CD4-positive, alpha-beta T cell (primary cell): ENCODE measurements around the gene FAM171A1. TPM values are rescaled to one million over a fixed set of nuclear protein-coding genes. Genes with fewer than 3 reads are reported as not detected.

Experiments
- ATAC-seq: fragments of 200-7000 bp; cut with Tn5 transposase; one replicate; pipeline ENCODE4 v1.10.0; 2022; ENCODE audit warnings: mild to moderate bottlenecking; ENCODE audit not compliant: poor library complexity
- CTCF ChIA-PET: fragments of 350-600 bp; sonication (Branson Sonifier 250); formaldehyde crosslinking; loops from one replicate; lab custom pipeline; 2021; ENCODE audit warnings: antibody characterized with exemption, inconsistent platforms; lab: Charles Lee
- POLR2A ChIA-PET: fragments of 350-600 bp; sonication (Branson Sonifier 250); formaldehyde crosslinking; loops from one replicate; lab custom pipeline; 2021; ENCODE audit warnings: antibody characterized with exemption, inconsistent platforms; lab: Charles Lee
- DNase-seq, 14 experiments: peaks; one replicate each; pipeline ENCODE4 v3.0.0-alpha.2; 2013 to 2020; ENCODE audit warnings: mixed read lengths in 2 of 14
- H3K27ac ChIP-seq, 2 donors: one replicate each; pipeline versions ENCODE4 v1.5.1 to v1.7.0; 2013; ENCODE audit warnings: low read length in 2 of 2, low read depth in 1 of 2, mild to moderate bottlenecking in 1 of 2
- H3K27me3 ChIP-seq, 2 experiments: 1 replicate in 1 of 2; 2 replicates in 1 of 2; pipeline versions ENCODE4 v1.6.1 to v1.7.0; 2013; ENCODE audit warnings: low read length in 2 of 2, control low read depth in 1 of 2, mild to moderate bottlenecking in 1 of 2, moderate library complexity in 1 of 2; ENCODE audit not compliant: insufficient read depth in 2 of 2, control insufficient read depth in 1 of 2
- H3K36me3 ChIP-seq: one replicate; pipeline ENCODE4 v1.6.1; 2013; ENCODE audit warnings: low read length, control low read depth; ENCODE audit not compliant: insufficient read depth
- H3K4me1 ChIP-seq: one replicate; pipeline ENCODE4 v1.6.1; 2013; ENCODE audit warnings: low read length, control low read depth; ENCODE audit not compliant: insufficient read depth
- H3K4me3 ChIP-seq: one replicate; pipeline ENCODE4 v1.5.1; 2013; ENCODE audit warnings: mild to moderate bottlenecking, low read length, moderate library complexity
- H3K9me3 ChIP-seq, 2 experiments: 1 replicate in 1 of 2; 2 replicates in 1 of 2; pipeline versions ENCODE4 v1.6.1 to v1.7.0; 2013; ENCODE audit warnings: low read length in 2 of 2, mild to moderate bottlenecking in 2 of 2, control low read depth in 1 of 2, moderate library complexity in 1 of 2; ENCODE audit not compliant: control insufficient read depth in 1 of 2, insufficient read depth in 1 of 2
- H3K27ac Mint-ChIP-seq: one replicate; pipeline ENCODE4 v1.8.0; 2020; ENCODE audit warnings: mixed read lengths
- H3K27me3 Mint-ChIP-seq: one replicate; pipeline ENCODE4 v1.8.0; 2021; ENCODE audit warnings: mixed read lengths
- H3K36me3 Mint-ChIP-seq: one replicate; pipeline ENCODE4 v1.8.0; 2021; ENCODE audit warnings: low read depth, mixed read lengths
- H3K4me1 Mint-ChIP-seq: one replicate; pipeline ENCODE4 v1.8.0; 2021; ENCODE audit warnings: low read depth, mixed read lengths
- H3K4me3 Mint-ChIP-seq: one replicate; pipeline ENCODE4 v1.8.0; 2020; ENCODE audit warnings: mild to moderate bottlenecking, mixed read lengths
- H3K9me3 Mint-ChIP-seq: one replicate; pipeline ENCODE4 v1.8.0; 2020; ENCODE audit warnings: mixed read lengths
- CTCF ChIP-seq: fragments of 200-600 bp; IDR thresholded peaks from one replicate; pipeline ENCODE4 v1.8.0; 2022; ENCODE audit warnings: antibody characterized with exemption, mild to moderate bottlenecking
- intact Hi-C, 2 experiments: fragments of 100-400 bp; cut with DNase I in 1 of 2; cut with micrococcal nuclease in 1 of 2; formaldehyde crosslinking; loops; one replicate each; pipeline versions ENCODE4 v1.15.1 to v1.9.0; 2023 to 2025; cut with DNase I, micrococcal nuclease
- total RNA-seq, 174 experiments: library from RNA in 2 of 174; stranded (reverse) in 2 of 174; gene quantifications; one replicate each; pipeline ENCODE4 v1.2.3 and lab custom pipeline; 2021 to 2026

The FAM171A1 gene
- total RNA-seq, 2 experiments from 2014 or later, result 1.8 to 2.6 TPM

GRCh38 chr10:15331461-15331860 is 39.6 kb downstream of the FAM171A1 start:
- ATAC-seq (no peak), DNase-seq (no peak)
- Mint-ChIP-seq H3K4me1 (no peaks in the 10 kb centered on the region), H3K27me3 (no peaks in the 10 kb centered on the region), H3K36me3 (no peaks in the 10 kb centered on the region), H3K4me3 (no peak overlapping the region), H3K9me3 (no peaks in the 10 kb centered on the region), H3K27ac (no peak overlapping the region)
- H3K9me3 ChIP-seq, result no peaks in the 10 kb centered on the region
- no peak overlapping the region for H3K4me3 ChIP-seq
- no peaks in the 10 kb centered on the region for H3K4me1 ChIP-seq
- H3K27ac ChIP-seq, result no peak overlapping the region
- H3K27me3 ChIP-seq, result no peaks in the 10 kb centered on the region
- CTCF ChIA-PET, result no interaction called here
- no peaks in the 10 kb centered on the region for H3K36me3 ChIP-seq
- TF ChIP-seq CTCF, result no peak
- intact Hi-C loops, result no loop called here
- POLR2A ChIA-PET, result interaction anchor here (0.6 kb wide), 1 partner anchor 789 kb away, joined by 3 read pairs; no protein-coding TSS in a partner anchor

- TF ChIP-seq CTCF, result no peak
- H3K27ac ChIP-seq, result no peak overlapping the region
- H3K27me3 ChIP-seq, result no peaks in the 10 kb centered on the region
- POLR2A ChIA-PET, result no interaction called here
- H3K4me1 ChIP-seq, result no peaks in the 10 kb centered on the region
- no peaks in the 10 kb centered on the region for H3K27me3 Mint-ChIP-seq
- no peak overlapping the region for H3K4me3 ChIP-seq
- H3K27ac Mint-ChIP-seq, result no peak overlapping the region
- CTCF ChIA-PET, result no interaction called here
- no peaks in the 10 kb centered on the region for H3K4me1 Mint-ChIP-seq
- ATAC-seq (no peak), DNase-seq (no peak)
- no peaks in the 10 kb centered on the region for H3K9me3 Mint-ChIP-seq
- no peak overlapping the region for H3K4me3 Mint-ChIP-seq
- intact Hi-C loops, result no loop called here
- H3K9me3 ChIP-seq, result no peaks in the 10 kb centered on the region
- H3K36me3 Mint-ChIP-seq, result no peaks in the 10 kb centered on the region
- H3K36me3 ChIP-seq, result no peaks in the 10 kb centered on the region
Observed at GRCh38 chr10:15329437-15329836, 41.7 kb downstream of the FAM171A1 start.

- Histone ChIP-seq H3K9me3 (no peaks in the 10 kb centered on the region), H3K36me3 (no peaks in the 10 kb centered on the region), H3K27ac (no peak overlapping the region), H3K4me3 (no peak overlapping the region), H3K4me1 (no peaks in the 10 kb centered on the region), H3K27me3 (peaks cover 0 to 3% of the 10 kb centered on the region in 2 experiments)
- intact Hi-C loops, result no loop called here
- DNase-seq (no peak), ATAC-seq (no peak)
- H3K27me3 Mint-ChIP-seq, result no peaks in the 10 kb centered on the region
- H3K36me3 Mint-ChIP-seq, result no peaks in the 10 kb centered on the region
- no peak overlapping the region for H3K27ac Mint-ChIP-seq
- no peaks in the 10 kb centered on the region for H3K4me1 Mint-ChIP-seq
- no peaks in the 10 kb centered on the region for H3K9me3 Mint-ChIP-seq
- CTCF ChIA-PET, result no interaction called here
- no peak overlapping the region for H3K4me3 Mint-ChIP-seq
- POLR2A ChIA-PET, result no interaction called here
- TF ChIP-seq CTCF, result no peak
Observed at GRCh38 chr10:15325944-15326284, 45.2 kb downstream of the FAM171A1 start.
